ENCODE data around the gene MED25.

GRCh38 chr19:49817964-49818648 lies at the start of gene MED25:
- TF ChIP-seq CTCF (conservative IDR thresholded peaks at IDR 0.05): no peak
- no peak for TF ChIP-seq EZH2 (IDR thresholded peaks at IDR 0.05; ENCODE audit: low read depth)
